BLaER1 (cell line): ENCODE measurements around the gene MRGPRG.
A peak's percentile ranks its signal among the peaks of the same experiment; 100 is the strongest.

Source experiments
- H3K27ac ChIP-seq: shearing (Covaris generic); formaldehyde crosslinking; 2 replicates; pipeline ENCODE4 v1.8.1; 2022
- H3K27me3 ChIP-seq: shearing (Covaris generic); formaldehyde crosslinking; 2 replicates; pipeline ENCODE4 v1.8.1; 2022
- H3K36me3 ChIP-seq: shearing (Covaris generic); formaldehyde crosslinking; 2 replicates; pipeline ENCODE4 v1.8.1; 2022
- H3K4me1 ChIP-seq: shearing (Covaris generic); formaldehyde crosslinking; 2 replicates; pipeline ENCODE4 v1.8.1; 2022
- H3K4me2 ChIP-seq: shearing (Covaris generic); formaldehyde crosslinking; 2 replicates; pipeline ENCODE4 v1.8.1; 2022
- H3K4me3 ChIP-seq: shearing (Covaris generic); formaldehyde crosslinking; 2 replicates; pipeline ENCODE4 v1.8.1; 2022
- H3K9ac ChIP-seq: shearing (Covaris generic); formaldehyde crosslinking; 2 replicates; pipeline ENCODE4 v1.8.1; 2022
- H3K9me3 ChIP-seq: shearing (Covaris generic); formaldehyde crosslinking; 2 replicates; pipeline ENCODE4 v1.8.1; 2022
- H4K20me1 ChIP-seq: shearing (Covaris generic); formaldehyde crosslinking; 2 replicates; pipeline ENCODE4 v1.8.1; 2022
- Cebpa-rat ChIP-seq: shearing (Covaris generic); IDR thresholded peaks from 2 replicates; pipeline ENCODE4 v1.8.1; 2022

Gene MRGPRG

GRCh38 chr11:3201677-3202181 lies 16.9 kb downstream of the MRGPRG start:
- Histone ChIP-seq H3K4me1 (peaks cover 43% of the 10 kb centered on the region), H3K9ac (no peak overlapping the region), H3K27me3 (peaks cover 51% of the 10 kb centered on the region), H3K9me3 (no peaks in the 10 kb centered on the region), H3K36me3 (no peaks in the 10 kb centered on the region), H4K20me1 (peaks cover 15% of the 10 kb centered on the region), H3K4me2 (no peak overlapping the region), H3K4me3 (no peak overlapping the region), H3K27ac (no peak overlapping the region)
- TF ChIP-seq Cebpa-rat, result no peak

DNA sequence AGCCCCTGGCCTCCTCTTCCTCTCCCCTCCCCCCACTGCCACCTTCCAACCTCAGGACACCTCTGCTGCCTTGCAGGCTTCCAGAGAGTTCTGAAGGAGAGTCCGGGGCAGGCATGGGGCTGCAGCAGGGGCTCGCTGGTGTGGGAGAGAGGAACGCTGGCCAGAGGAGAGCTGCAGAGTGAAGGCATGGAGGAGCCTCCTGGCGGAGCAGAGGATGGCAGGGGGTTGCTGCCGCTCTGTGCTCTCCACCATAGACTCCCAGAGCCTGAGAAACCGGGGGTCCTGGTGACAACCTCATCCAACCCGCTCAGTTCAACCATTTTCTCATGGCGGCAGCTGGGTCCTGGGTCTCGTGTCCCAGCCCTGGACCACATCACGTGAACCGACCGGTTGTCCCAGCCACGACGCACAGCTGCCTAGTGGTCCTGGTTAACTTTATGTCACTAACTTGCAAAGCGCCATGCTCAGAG lies 17.5 kb downstream of the MRGPRG start:
- H3K9me3 ChIP-seq, result no peaks in the 10 kb centered on the region
- H3K27me3 ChIP-seq, result peaks cover 51% of the 10 kb centered on the region
- peaks cover 15% of the 10 kb centered on the region for H4K20me1 ChIP-seq
- TF ChIP-seq Cebpa-rat, result no peak
- no peak overlapping the region for H3K9ac ChIP-seq
- H3K4me1 ChIP-seq, result peaks cover 41% of the 10 kb centered on the region
- H3K36me3 ChIP-seq, result no peaks in the 10 kb centered on the region
- no peak overlapping the region for H3K4me3 ChIP-seq
- no peak overlapping the region for H3K4me2 ChIP-seq
- H3K27ac ChIP-seq, result no peak overlapping the region

GRCh38 chr11:3200388-3201111 lies 18.1 kb downstream of the MRGPRG start:
- Histone ChIP-seq H3K9ac (no peak overlapping the region), H3K27ac (no peak overlapping the region), H3K9me3 (no peaks in the 10 kb centered on the region), H3K4me2 (no peak overlapping the region), H3K36me3 (no peaks in the 10 kb centered on the region), H4K20me1 (peaks cover 15% of the 10 kb centered on the region), H3K4me1 (peaks cover 38% of the 10 kb centered on the region), H3K4me3 (no peak overlapping the region), H3K27me3 (peaks cover 50% of the 10 kb centered on the region)
- TF ChIP-seq Cebpa-rat, result no peak

GRCh38 chr11:3199537-3200295 lies 18.9 kb downstream of the MRGPRG start:
- H3K4me1 ChIP-seq, result peaks cover 33% of the 10 kb centered on the region
- H3K4me3 ChIP-seq, result no peak overlapping the region
- H3K36me3 ChIP-seq, result no peaks in the 10 kb centered on the region
- H3K9ac ChIP-seq, result no peak overlapping the region
- no peak overlapping the region for H3K4me2 ChIP-seq
- no peaks in the 10 kb centered on the region for H3K9me3 ChIP-seq
- H4K20me1 ChIP-seq, result peaks cover 15% of the 10 kb centered on the region
- TF ChIP-seq Cebpa-rat, result no peak
- peaks cover 42% of the 10 kb centered on the region for H3K27me3 ChIP-seq
- no peak overlapping the region for H3K27ac ChIP-seq

DNA sequence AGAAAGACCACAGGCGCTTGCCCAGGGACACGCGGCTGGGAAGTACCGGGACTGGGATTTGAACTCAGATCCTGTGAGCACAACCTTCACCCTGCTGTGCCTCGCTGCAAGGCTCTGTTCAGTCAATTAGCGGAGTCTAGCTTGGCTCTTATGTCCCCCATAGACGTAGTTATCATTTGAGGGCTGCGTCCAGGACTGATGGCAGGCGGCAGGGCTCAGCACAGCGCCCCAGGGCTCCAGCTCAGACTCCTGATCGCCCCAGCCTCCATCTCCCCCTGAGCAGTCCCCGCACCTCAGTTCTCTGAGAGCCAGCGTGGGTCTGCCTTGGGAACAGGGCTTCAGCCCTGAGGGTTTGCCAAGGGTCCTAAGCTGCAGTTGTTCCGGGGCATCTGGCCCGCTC lies 19.8 kb downstream of the MRGPRG start:
- Histone ChIP-seq H3K4me3 (no peak overlapping the region), H4K20me1 (peaks cover 15% of the 10 kb centered on the region), H3K36me3 (no peaks in the 10 kb centered on the region), H3K9me3 (no peaks in the 10 kb centered on the region), H3K9ac (no peak overlapping the region), H3K4me2 (no peak overlapping the region), H3K27ac (no peak overlapping the region), H3K4me1 (peaks cover 33% of the 10 kb centered on the region), H3K27me3 (peaks cover 33% of the 10 kb centered on the region)
- TF ChIP-seq Cebpa-rat, result no peak

GRCh38 chr11:3197878-3198528 lies 20.6 kb downstream of the MRGPRG start:
- H3K4me3 ChIP-seq, result no peak overlapping the region
- H4K20me1 ChIP-seq, result peaks cover 11% of the 10 kb centered on the region
- no peaks in the 10 kb centered on the region for H3K9me3 ChIP-seq
- peak overlapping the region; percentile 13 for H3K4me2 ChIP-seq
- peaks cover 25% of the 10 kb centered on the region for H3K4me1 ChIP-seq
- H3K27ac ChIP-seq, result no peak overlapping the region
- TF ChIP-seq Cebpa-rat, result no peak
- no peaks in the 10 kb centered on the region for H3K36me3 ChIP-seq
- no peak overlapping the region for H3K9ac ChIP-seq
- peaks cover 25% of the 10 kb centered on the region for H3K27me3 ChIP-seq

DNA sequence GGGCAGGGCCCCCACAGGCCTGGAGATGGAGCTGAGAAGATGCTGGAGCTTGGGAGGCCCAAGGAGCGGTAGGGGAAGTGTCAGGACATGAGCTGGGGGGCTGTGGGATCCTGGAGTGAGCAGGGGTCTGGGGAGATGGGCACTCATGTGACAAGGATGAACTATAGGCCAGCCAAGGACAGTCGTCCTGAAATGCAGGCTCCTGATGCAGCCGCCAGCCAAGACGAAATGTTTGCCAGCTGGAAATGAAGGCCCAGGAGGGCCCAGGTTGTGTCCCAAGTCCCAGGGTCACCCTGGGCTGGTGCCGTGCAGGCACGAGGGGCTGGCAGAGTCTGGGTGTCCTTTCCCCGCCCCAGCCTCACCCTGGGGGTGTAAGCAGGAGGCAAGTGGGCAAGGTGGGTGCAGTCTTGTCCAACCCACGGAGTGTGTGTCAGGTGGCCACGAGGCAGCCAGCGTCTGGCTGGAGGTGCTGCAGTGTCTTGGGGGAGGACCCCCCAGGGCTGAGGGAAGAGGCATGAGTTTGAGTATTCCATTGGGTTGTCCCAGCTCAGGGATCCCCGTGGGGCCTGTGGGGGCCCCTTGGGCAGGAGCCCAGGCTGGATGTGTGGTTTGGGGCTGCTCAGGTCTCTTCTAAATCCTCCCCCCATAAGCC lies 21.4 kb downstream of the MRGPRG start:
- TF ChIP-seq Cebpa-rat, result no peak
- 0 out of 2 replicates have a peak overlapping the region, but pooled peaks have one; percentile 13 for H3K4me2 ChIP-seq
- 0 out of 2 replicates have a peak overlapping the region, but pooled peaks have one; percentile 24 for H3K9ac ChIP-seq
- H3K27me3 ChIP-seq, result peaks cover 17% of the 10 kb centered on the region
- H3K27ac ChIP-seq, result no peak overlapping the region
- no peak overlapping the region for H3K4me3 ChIP-seq
- H3K4me1 ChIP-seq, result peaks cover 19% of the 10 kb centered on the region
- H3K36me3 ChIP-seq, result no peaks in the 10 kb centered on the region
- H4K20me1 ChIP-seq, result peaks cover 3% of the 10 kb centered on the region; the same call in 1 of the 2 replicates
- no peaks in the 10 kb centered on the region for H3K9me3 ChIP-seq

- Histone ChIP-seq H4K20me1 (no peaks in the 10 kb centered on the region; the same call in 1 of the 2 replicates), H3K4me3 (no peak overlapping the region), H3K4me2 (no peak overlapping the region), H3K27ac (no peak overlapping the region), H3K9ac (0 out of 2 replicates have a peak overlapping the region, but pooled peaks have one; percentile 24), H3K9me3 (no peaks in the 10 kb centered on the region), H3K4me1 (peaks cover 19% of the 10 kb centered on the region), H3K36me3 (no peaks in the 10 kb centered on the region), H3K27me3 (peaks cover 9% of the 10 kb centered on the region)
- no peak for TF ChIP-seq Cebpa-rat
These were observed 22.2 kb downstream of the MRGPRG start for GRCh38 chr11:3196161-3197043.
